Activated CD8-positive, alpha-beta T cell treated with anti-CD3 and anti-CD28 coated beads, Interleukin-2, amount 10 ng/mL, durations not matched to agents 7 days and 5 days (primary cell): ENCODE results near the gene AMZ2. TPM values are rescaled to one million over a fixed set of nuclear protein-coding genes. Genes with fewer than 3 reads are reported as not detected.
"Not testable (repeated sequence)": the region's sequence is repeated elsewhere in the genome, so short reads cannot be mapped to it uniquely, and the experiment has no call there.

Experiments
- ATAC-seq: fragments of 150-1000 bp; cut with Tn5 transposase; one replicate; pipeline ENCODE4 v1.10.0; 2021; ENCODE audit warnings: moderate library complexity
- CTCF ChIA-PET: fragments of 350-600 bp; sonication (Branson Sonifier 250); formaldehyde crosslinking; loops from one replicate; lab custom pipeline; 2021; ENCODE audit warnings: antibody characterized with exemption; lab: Charles Lee
- POLR2A ChIA-PET: fragments of 350-600 bp; sonication (Branson Sonifier 250); formaldehyde crosslinking; loops from one replicate; lab custom pipeline; 2021; ENCODE audit warnings: antibody characterized with exemption; lab: Charles Lee
- DNase-seq: peaks from one replicate; pipeline ENCODE4 v3.0.0-alpha.2; 2020
- H3K27ac Mint-ChIP-seq: one replicate; pipeline ENCODE4 v1.8.0; 2021; ENCODE audit warnings: mild to moderate bottlenecking, mixed read lengths
- H3K27me3 Mint-ChIP-seq: one replicate; pipeline ENCODE4 v1.8.0; 2021; ENCODE audit warnings: low read depth, mixed read lengths
- H3K36me3 Mint-ChIP-seq: one replicate; pipeline ENCODE4 v1.8.0; 2021; ENCODE audit warnings: low read depth, mixed read lengths
- H3K4me1 Mint-ChIP-seq: one replicate; pipeline ENCODE4 v1.8.0; 2021; ENCODE audit warnings: low read depth, mixed read lengths
- H3K4me3 Mint-ChIP-seq: one replicate; pipeline ENCODE4 v1.8.0; 2021; ENCODE audit warnings: mild to moderate bottlenecking, mixed read lengths
- H3K9me3 Mint-ChIP-seq: one replicate; pipeline ENCODE4 v1.8.0; 2022; ENCODE audit warnings: mixed read lengths; ENCODE audit not compliant: insufficient read depth
- total RNA-seq, 2 experiments: library from RNA; stranded (reverse); gene quantifications; one replicate each; pipeline ENCODE4 v1.2.3, GENCODE V29; 2021

The AMZ2 gene
- 10 to 100 TPM; 79.9 to 80.0 TPM for total RNA-seq

- H3K27ac Mint-ChIP-seq: peak within 1 kb of the TSS; percentile 97
- ChIA-PET POLR2A (interaction anchor here (0.7 to 4.3 kb wide), 19 partner anchors 8 to 239 kb away, joined by 3 to 69 read pairs (median 6); partner anchors contain the start of genes ARSG, SLC16A6 and WIPI1), CTCF (interaction anchor here (0.7 to 4.1 kb wide), 13 partner anchors 10 to 223 kb away, joined by 3 to 25 read pairs (median 5); no protein-coding TSS in a partner anchor)
- no peaks in the 10 kb centered on the region for H3K9me3 Mint-ChIP-seq
- DNase-seq (peak; percentile 96), ATAC-seq (peak; percentile 89)
- H3K4me3 Mint-ChIP-seq: peak within 1 kb of the TSS; percentile 81
- H3K36me3 Mint-ChIP-seq: peaks cover 35% of the 10 kb centered on the region
- H3K4me1 Mint-ChIP-seq: peaks cover 37% of the 10 kb centered on the region
- no peaks in the 10 kb centered on the region for H3K27me3 Mint-ChIP-seq
Observed at GRCh38 chr17:68247445-68248198, at the start of gene AMZ2. AMZ2 (plus strand) TSS chr17:68248043; CDS start chr17:68250188, 2,145 bp downstream.

GRCh38 chr17:68198931-68199836 lies 48.7 kb upstream of the AMZ2 start:
- Mint-ChIP-seq H3K27me3 (peaks cover 47% of the 10 kb centered on the region), H3K9me3 (no peaks in the 10 kb centered on the region), H3K4me3 (peak overlapping the region; percentile 71), H3K27ac (no peak overlapping the region), H3K36me3 (no peaks in the 10 kb centered on the region), H3K4me1 (peaks cover 51% of the 10 kb centered on the region)
- ChIA-PET POLR2A (interaction anchor here (1.1 to 2.6 kb wide), 6 partner anchors 15 to 93 kb away, joined by 3 to 10 read pairs (median 8); partner anchors contain the start of gene AMZ2), CTCF (interaction anchor here (1.2 to 9.8 kb wide), 15 partner anchors 11 to 263 kb away, joined by 3 to 126 read pairs (median 15); partner anchors contain the start of genes AMZ2 and WIPI1)
- DNase-seq: peak; percentile 56
- peak; percentile 54 for ATAC-seq

- Mint-ChIP-seq H3K4me1 (peaks cover 57% of the 10 kb centered on the region), H3K9me3 (no peaks in the 10 kb centered on the region), H3K4me3 (peak overlapping the region; percentile 71), H3K27me3 (peaks cover 42% of the 10 kb centered on the region), H3K36me3 (no peaks in the 10 kb centered on the region), H3K27ac (peak overlapping the region; percentile 39)
- ChIA-PET CTCF (interaction anchor here (0.8 to 9.8 kb wide), 28 partner anchors 7 to 262 kb away, joined by 3 to 126 read pairs (median 5); partner anchors contain the start of genes AMZ2 and WIPI1), POLR2A (interaction anchor here (1.1 to 2.6 kb wide), 8 partner anchors 16 to 92 kb away, joined by 3 to 10 read pairs (median 6); partner anchors contain the start of gene AMZ2)
- DNase-seq (peak; percentile 30), ATAC-seq (no peak)
Observed at GRCh38 chr17:68199837-68200688, 47.8 kb upstream of the AMZ2 start.

- ChIA-PET POLR2A (interaction anchor here (0.6 to 2.6 kb wide), 7 partner anchors 14 to 58 kb away, joined by 3 to 10 read pairs (median 5); partner anchors contain the start of gene AMZ2), CTCF (interaction anchor here (0.8 to 9.8 kb wide), 29 partner anchors 8 to 261 kb away, joined by 3 to 126 read pairs (median 5); partner anchors contain the start of genes AMZ2, KPNA2 and WIPI1)
- no peaks in the 10 kb centered on the region for H3K36me3 Mint-ChIP-seq
- ATAC-seq (peak; percentile 41), DNase-seq (peak; percentile 87)
- peak overlapping the region; percentile 71 for H3K4me3 Mint-ChIP-seq
- H3K27me3 Mint-ChIP-seq: peaks cover 34% of the 10 kb centered on the region
- no peaks in the 10 kb centered on the region for H3K9me3 Mint-ChIP-seq
- H3K27ac Mint-ChIP-seq: peak overlapping the region; percentile 39
- peaks cover 51% of the 10 kb centered on the region for H3K4me1 Mint-ChIP-seq
Observed at GRCh38 chr17:68200689-68201417, 47.0 kb upstream of the AMZ2 start.

- not testable (repeated sequence) for H3K27ac Mint-ChIP-seq, H3K4me3 Mint-ChIP-seq, H3K36me3 Mint-ChIP-seq, DNase-seq, H3K9me3 Mint-ChIP-seq, ATAC-seq
- peaks cover 31% of the 10 kb centered on the region for H3K27me3 Mint-ChIP-seq
- POLR2A ChIA-PET: interaction anchor here (0.6 to 2.6 kb wide), 7 partner anchors 13 to 58 kb away, joined by 3 to 10 read pairs (median 5); partner anchors contain the start of gene AMZ2
- peaks cover 50% of the 10 kb centered on the region for H3K4me1 Mint-ChIP-seq
- CTCF ChIA-PET: interaction anchor here (0.7 to 9.8 kb wide), 25 partner anchors 9 to 261 kb away, joined by 3 to 126 read pairs (median 6); partner anchors contain the start of genes AMZ2, KPNA2 and WIPI1
Observed at GRCh38 chr17:68201418-68201771, 46.4 kb upstream of the AMZ2 start.

GRCh38 chr17:68202321-68202720 lies 45.5 kb upstream of the AMZ2 start:
- H3K4me3 Mint-ChIP-seq, H3K27ac Mint-ChIP-seq, H3K9me3 Mint-ChIP-seq, H3K36me3 Mint-ChIP-seq, DNase-seq, POLR2A ChIA-PET, ATAC-seq: not testable (repeated sequence)
- CTCF ChIA-PET: interaction anchor here (0.6 to 9.8 kb wide), 14 partner anchors 17 to 260 kb away, joined by 3 to 126 read pairs (median 10); partner anchors contain the start of gene WIPI1
- Mint-ChIP-seq H3K27me3 (peaks cover 29% of the 10 kb centered on the region), H3K4me1 (peaks cover 50% of the 10 kb centered on the region)

GRCh38 chr17:68204736-68205135 lies 43.1 kb upstream of the AMZ2 start:
- CTCF ChIA-PET: interaction anchor here (0.9 to 9.8 kb wide), 17 partner anchors 17 to 284 kb away, joined by 3 to 126 read pairs (median 7); partner anchors contain the start of genes AMZ2 and WIPI1
- H3K9me3 Mint-ChIP-seq: no peaks in the 10 kb centered on the region
- ATAC-seq (peak; percentile 11), DNase-seq (no peak)
- H3K4me1 Mint-ChIP-seq: peaks cover 43% of the 10 kb centered on the region
- peaks cover 10% of the 10 kb centered on the region for H3K27me3 Mint-ChIP-seq
- H3K4me3 Mint-ChIP-seq: peak overlapping the region; percentile 85
- H3K27ac Mint-ChIP-seq: peak overlapping the region; percentile 89
- peaks cover 17% of the 10 kb centered on the region for H3K36me3 Mint-ChIP-seq
- POLR2A ChIA-PET: interaction anchor here (0.5 to 3.7 kb wide), 9 partner anchors 23 to 210 kb away, joined by 3 to 49 read pairs (median 3); partner anchors contain the start of genes AMZ2, ARSG and SLC16A6

GRCh38 chr17:68205251-68205807 lies 42.5 kb upstream of the AMZ2 start:
- peak overlapping the region; percentile 89 for H3K27ac Mint-ChIP-seq
- peaks cover 42% of the 10 kb centered on the region for H3K4me1 Mint-ChIP-seq
- POLR2A ChIA-PET: interaction anchor here (0.5 to 3.7 kb wide), 13 partner anchors 19 to 254 kb away, joined by 3 to 49 read pairs (median 4); partner anchors contain the start of genes AMZ2, ARSG and SLC16A6
- CTCF ChIA-PET: interaction anchor here (0.9 to 9.8 kb wide), 16 partner anchors 20 to 283 kb away, joined by 3 to 126 read pairs (median 7); partner anchors contain the start of genes AMZ2 and WIPI1
- H3K4me3 Mint-ChIP-seq: peak overlapping the region; percentile 85
- H3K36me3 Mint-ChIP-seq: peaks cover 20% of the 10 kb centered on the region
- H3K9me3 Mint-ChIP-seq: no peaks in the 10 kb centered on the region
- peaks cover 4% of the 10 kb centered on the region for H3K27me3 Mint-ChIP-seq
- ATAC-seq: peak; percentile 87
- DNase-seq: peak; percentile 95
